H9 (cell line): ENCODE measurements around the gene CAB39L. TPM values are rescaled to one million over a fixed set of nuclear protein-coding genes. Genes with fewer than 3 reads are reported as not detected.

ENCODE experiments used
- DNase-seq: peaks from one replicate; pipeline ENCODE4 v3.0.0-alpha.2; 2017
- H2AFZ ChIP-seq: one replicate; pipeline ENCODE4 v1.6.1; 2013; ENCODE audit warnings: mild to moderate bottlenecking, low read length, control low read depth, moderate library complexity
- H2AK5ac ChIP-seq: 2 replicates; pipeline ENCODE4 v1.6.1; 2013; ENCODE audit warnings: low read length, control low read depth, mixed read lengths; ENCODE audit not compliant: insufficient read length
- H2BK120ac ChIP-seq: one replicate; pipeline ENCODE4 v1.6.1; 2013; ENCODE audit warnings: low read depth, mild to moderate bottlenecking, low read length, control low read depth, inconsistent platforms; ENCODE audit not compliant: poor library complexity, severe bottlenecking
- H2BK12ac ChIP-seq: 2 replicates; pipeline ENCODE4 v1.6.1; 2013; ENCODE audit warnings: low read length, control low read depth, mixed read lengths, low read depth; ENCODE audit not compliant: insufficient read length
- H2BK15ac ChIP-seq: 2 replicates; pipeline ENCODE4 v1.6.1; 2013; ENCODE audit warnings: low read depth, low read length, control low read depth
- H2BK20ac ChIP-seq: one replicate; pipeline ENCODE4 v1.6.1; 2013; ENCODE audit warnings: low read depth, mild to moderate bottlenecking, low read length, control low read depth, inconsistent platforms; ENCODE audit not compliant: poor library complexity, severe bottlenecking
- H2BK5ac ChIP-seq: 2 replicates; pipeline ENCODE4 v1.6.1; 2013; ENCODE audit warnings: low read length, control low read depth, mixed read lengths; ENCODE audit not compliant: insufficient read length
- H3K14ac ChIP-seq: 2 replicates; pipeline ENCODE4 v1.6.1; 2013; ENCODE audit warnings: low read length, control low read depth; ENCODE audit not compliant: insufficient read depth
- H3K18ac ChIP-seq: 2 replicates; pipeline ENCODE4 v1.6.1; 2013; ENCODE audit warnings: low read depth, mild to moderate bottlenecking, mixed read lengths, low read length, control low read depth; ENCODE audit not compliant: insufficient read length
- H3K23ac ChIP-seq: 2 replicates; pipeline ENCODE4 v1.6.1; 2013; ENCODE audit warnings: low read length, control low read depth, mixed read lengths, low read depth; ENCODE audit not compliant: insufficient read length
- H3K23me2 ChIP-seq: 2 replicates; pipeline ENCODE4 v1.6.1; 2013; ENCODE audit warnings: low read depth, mild to moderate bottlenecking, mixed read lengths, low read length, control low read depth; ENCODE audit not compliant: insufficient read length, poor library complexity, severe bottlenecking
- H3K27ac ChIP-seq: 2 replicates; pipeline ENCODE4 v1.5.1; 2013; ENCODE audit warnings: low read length, control low read depth, mixed read lengths, low read depth; ENCODE audit not compliant: insufficient read length
- H3K27me3 ChIP-seq: 2 replicates; pipeline ENCODE4 v1.6.1; 2013; ENCODE audit warnings: low read length, control low read depth, inconsistent platforms; ENCODE audit not compliant: insufficient read depth
- H3K4ac ChIP-seq: 2 replicates; pipeline ENCODE4 v1.6.1; 2013; ENCODE audit warnings: low read depth, mild to moderate bottlenecking, control low read depth, inconsistent platforms, low read length, moderate library complexity
- H3K4me1 ChIP-seq: 2 replicates; pipeline ENCODE4 v1.6.1; 2013; ENCODE audit warnings: low read length, control low read depth, inconsistent platforms; ENCODE audit not compliant: insufficient read depth
- H3K4me2 ChIP-seq: 2 replicates; pipeline ENCODE4 v1.6.1; 2013; ENCODE audit warnings: low read length, control low read depth, mixed read lengths; ENCODE audit not compliant: insufficient read length, insufficient read depth
- H3K56ac ChIP-seq: 2 replicates; pipeline ENCODE4 v1.6.1; 2013; ENCODE audit warnings: low read depth, mild to moderate bottlenecking, mixed read lengths, low read length, control low read depth; ENCODE audit not compliant: insufficient read length
- H3K79me1 ChIP-seq: 2 replicates; pipeline ENCODE4 v1.6.1; 2013; ENCODE audit warnings: low read depth, mild to moderate bottlenecking, moderate library complexity, low read length, control low read depth, inconsistent platforms; ENCODE audit not compliant: insufficient read depth, poor library complexity, severe bottlenecking
- H3K79me2 ChIP-seq: 2 replicates; pipeline ENCODE4 v1.6.1; 2013; ENCODE audit warnings: low read length, control low read depth, inconsistent platforms; ENCODE audit not compliant: insufficient read depth
- H3K9ac ChIP-seq: 2 replicates; pipeline ENCODE4 v1.6.1; 2013; ENCODE audit warnings: low read length, control low read depth, mixed read lengths; ENCODE audit not compliant: insufficient read length; ENCODE audit errors: extremely low read depth
- H3K9me3 ChIP-seq: one replicate; pipeline ENCODE4 v1.6.1; 2013; ENCODE audit warnings: low read depth, low read length, inconsistent platforms; ENCODE audit not compliant: control insufficient read depth
- H3T11ph ChIP-seq: one replicate; pipeline ENCODE4 v1.6.1; 2013; ENCODE audit warnings: mild to moderate bottlenecking, low read length, control low read depth, inconsistent platforms
- H4K20me1 ChIP-seq: one replicate; pipeline ENCODE4 v1.6.1; 2013; ENCODE audit not compliant: control insufficient read depth, insufficient read length, insufficient read depth
- H4K5ac ChIP-seq: 2 replicates; pipeline ENCODE4 v1.6.1; 2013; ENCODE audit warnings: low read depth, mild to moderate bottlenecking, mixed read lengths, low read length, control low read depth; ENCODE audit not compliant: insufficient read length
- H4K8ac ChIP-seq: replicated peaks from 2 replicates; pipeline ENCODE4 v1.6.1; 2013; ENCODE audit warnings: low read length, control low read depth, mixed read lengths, low read depth; ENCODE audit not compliant: insufficient read length
- H4K91ac ChIP-seq: 2 replicates; pipeline ENCODE4 v1.6.1; 2013; ENCODE audit warnings: low read depth, mild to moderate bottlenecking, moderate library complexity, mixed read lengths, low read length, control low read depth; ENCODE audit not compliant: insufficient read length
- H3K27ac Mint-ChIP-seq, 3 experiments: 2 replicates in 2 of 3; 3 replicates in 1 of 3; pipeline ENCODE4 v1.8.0; 2020 to 2021; ENCODE audit warnings: mixed read lengths in 3 of 3, mild to moderate bottlenecking in 1 of 3, moderate library complexity in 1 of 3
- H3K27me3 Mint-ChIP-seq: 2 replicates; pipeline ENCODE4 v1.8.0; 2021; ENCODE audit warnings: low read depth, mild to moderate bottlenecking, moderate library complexity, mixed read lengths
- H3K36me3 Mint-ChIP-seq, 3 experiments: 2 replicates in 2 of 3; 3 replicates in 1 of 3; pipeline ENCODE4 v1.8.0; 2020 to 2021; ENCODE audit warnings: low read depth in 3 of 3, mixed read lengths in 3 of 3; ENCODE audit not compliant: insufficient read depth in 1 of 3
- H3K4me1 Mint-ChIP-seq, 2 experiments: 2 replicates each; pipeline ENCODE4 v1.8.0; 2020; ENCODE audit warnings: mixed read lengths in 2 of 2
- H3K4me3 Mint-ChIP-seq, 2 experiments: 2 replicates in 1 of 2; 3 replicates in 1 of 2; pipeline ENCODE4 v1.8.0; 2020 to 2021; ENCODE audit warnings: mild to moderate bottlenecking in 2 of 2, mixed read lengths in 2 of 2, moderate library complexity in 1 of 2
- H3K9me3 Mint-ChIP-seq, 2 experiments: 2 replicates in 1 of 2; 3 replicates in 1 of 2; pipeline ENCODE4 v1.8.0; 2020; ENCODE audit warnings: mild to moderate bottlenecking in 2 of 2, mixed read lengths in 2 of 2, moderate library complexity in 1 of 2
- CTCF ChIP-seq: fragments of 200-600 bp; sonication (generic); conservative IDR thresholded peaks from 3 replicates; pipeline ENCODE4 v1.8.0; 2021; ENCODE audit warnings: antibody characterized with exemption, mild to moderate bottlenecking
- WGBS: extraction: QIAGEN DNeasy Blood & Tissue Kit; methylation state at CpG from one replicate; pipeline ENCODE4 v1.1.7; 2013; ENCODE audit warnings: missing lambda C conversion rate, low lambda C conversion rate, mixed read lengths; ENCODE audit not compliant: insufficient read length; ENCODE audit errors: extremely low coverage; 5-methylcytosine and 5-hydroxymethylcytosine counted together
- total RNA-seq: library from RNA; stranded (reverse); gene quantifications from 2 replicates; pipeline ENCODE4 v1.2.1, GENCODE V29; 2021

The CAB39L gene
- total RNA-seq, 1 experiment from 2014 or later = 6.0 TPM

- Mint-ChIP-seq H3K4me3 (no peak overlapping the region), H3K9me3 (no peaks in the 10 kb centered on the region), H3K36me3 (no peaks in the 10 kb centered on the region), H3K4me1 (peaks cover 0 to 6% of the 10 kb centered on the region in 2 experiments; a peak in 3 of 4 replicates), H3K27me3 (no peaks in the 10 kb centered on the region), H3K27ac (0 out of 7 replicates have a peak overlapping the region, but pooled peaks of 1 of the 3 experiments have one; percentile 33)
- no peaks in the 10 kb centered on the region for H3K79me2 ChIP-seq
- DNase-seq = no peak
- no peak overlapping the region for H3K9ac ChIP-seq
- H2BK20ac ChIP-seq = no peak overlapping the region
- H2BK15ac ChIP-seq = no peak overlapping the region
- H3K4ac ChIP-seq = no peak overlapping the region
- H3K79me1 ChIP-seq = no peaks in the 10 kb centered on the region
- no peak overlapping the region for H3K23ac ChIP-seq
- H2BK120ac ChIP-seq = no peak overlapping the region
- no peaks in the 10 kb centered on the region for H3K4me1 ChIP-seq
- H3K23me2 ChIP-seq = no peaks in the 10 kb centered on the region
- H3T11ph ChIP-seq = no peak overlapping the region
- H4K5ac ChIP-seq = no peak overlapping the region
- no peak overlapping the region for H2AFZ ChIP-seq
- H3K14ac ChIP-seq = no peak overlapping the region
- TF ChIP-seq CTCF = no peak
- H3K56ac ChIP-seq = no peak overlapping the region
- H3K27me3 ChIP-seq = no peaks in the 10 kb centered on the region
- H2BK5ac ChIP-seq = no peak overlapping the region
- WGBS = no CpG with 5 or more reads among the region's 2 CpGs
- no peak overlapping the region for H4K91ac ChIP-seq
- no peak overlapping the region for H3K27ac ChIP-seq
- no peaks in the 10 kb centered on the region for H3K9me3 ChIP-seq
- no peak overlapping the region for H3K18ac ChIP-seq
- no peaks in the 10 kb centered on the region for H4K20me1 ChIP-seq
- no peak overlapping the region for H4K8ac ChIP-seq
- no peak overlapping the region for H2AK5ac ChIP-seq
- no peak overlapping the region for H3K4me2 ChIP-seq
- H2BK12ac ChIP-seq = no peak overlapping the region
Measured at GRCh38 chr13:49428041-49428763, 15.7 kb downstream of the CAB39L start.
